ENCODE data around the gene GSAP.
"Not testable (repeated sequence)": the region's sequence is repeated elsewhere in the genome, so short reads cannot be mapped to it uniquely, and the experiment has no call there.

Gene GSAP

DNA sequence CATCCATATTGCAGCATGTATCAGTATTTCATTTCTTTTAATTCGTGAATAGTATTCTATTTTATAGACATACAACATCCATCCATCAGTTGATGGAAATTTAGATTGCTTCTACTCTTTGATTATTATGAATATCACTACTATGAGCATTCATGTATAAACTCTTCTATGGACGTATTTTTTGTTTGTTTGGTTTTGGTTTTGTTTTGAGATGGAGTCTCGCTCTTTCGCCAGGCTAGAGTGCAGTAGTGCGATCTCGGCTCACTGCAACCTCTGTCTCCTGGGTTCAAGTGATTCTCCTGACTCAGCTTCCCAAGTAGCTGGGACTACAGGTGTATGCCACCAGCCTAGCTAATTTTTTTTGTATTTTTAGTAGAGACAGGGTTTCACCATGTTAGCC is 35.8 kb upstream of the GSAP start:
- H3K4me1 ChIP-seq (ENCODE audit: insufficient read depth, low read length); H3K9me3 ChIP-seq (ENCODE audit: control insufficient read depth, insufficient read depth, low read length); H3K9ac ChIP-seq (ENCODE audit: low read depth, low read length); H3K36me3 ChIP-seq (ENCODE audit: insufficient read depth, low read length): not testable (repeated sequence)

DNA sequence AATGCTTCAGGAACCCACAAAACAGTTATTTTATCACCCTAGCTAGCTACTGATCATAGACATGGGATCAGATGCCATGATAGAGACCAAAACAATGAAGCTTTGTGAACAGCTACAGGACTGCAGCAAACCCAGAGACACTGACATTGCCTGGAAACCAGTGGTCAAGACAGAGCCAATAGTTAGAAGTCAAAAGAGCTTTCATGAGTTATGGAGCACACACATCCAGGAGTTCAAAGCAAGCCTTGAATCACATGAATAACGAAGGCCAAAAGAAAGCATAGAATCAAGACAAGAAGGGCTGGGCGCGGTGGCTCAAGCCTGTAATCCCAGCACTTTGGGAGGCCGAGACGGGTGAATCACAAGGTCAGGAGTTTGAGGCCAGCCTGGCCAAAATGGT is 34.5 kb upstream of the GSAP start:
- no peaks in the 10 kb centered on the region for H3K36me3 ChIP-seq (ENCODE audit: insufficient read depth, low read length)
- H3K4me1 ChIP-seq (ENCODE audit: insufficient read depth, low read length): peaks cover 13% of the 10 kb centered on the region; the same call in 1 of the 2 replicates
- no peak overlapping the region for H3K9ac ChIP-seq (ENCODE audit: low read depth, low read length)
- H3K9me3 ChIP-seq (ENCODE audit: control insufficient read depth, insufficient read depth, low read length): no peaks in the 10 kb centered on the region; the same call in 1 of the 2 replicates

DNA sequence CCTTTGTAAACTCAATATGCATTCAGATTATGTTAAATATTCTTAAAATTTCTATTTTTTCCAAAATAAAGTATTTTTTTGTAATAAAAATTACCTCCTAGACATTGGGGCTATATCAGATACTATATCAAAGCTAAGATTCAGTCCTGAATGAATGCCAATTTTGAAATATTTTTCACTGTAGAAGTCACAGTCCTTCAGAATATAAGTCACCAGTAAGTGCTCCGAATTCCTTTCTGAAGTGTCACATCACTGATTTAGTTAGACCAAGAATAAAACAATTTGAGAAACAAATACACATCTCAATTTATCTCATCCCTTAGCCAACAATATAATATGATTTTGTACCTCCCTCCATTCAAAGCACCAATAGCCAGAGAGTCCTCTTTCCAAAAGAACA is 33.9 kb upstream of the GSAP start:
- no peak overlapping the region for H3K9ac ChIP-seq (ENCODE audit: low read depth, low read length)
- no peaks in the 10 kb centered on the region; the same call in 1 of the 2 replicates for H3K9me3 ChIP-seq (ENCODE audit: control insufficient read depth, insufficient read depth, low read length)
- peaks cover 13% of the 10 kb centered on the region; the same call in 1 of the 2 replicates for H3K4me1 ChIP-seq (ENCODE audit: insufficient read depth, low read length)
- no peaks in the 10 kb centered on the region for H3K36me3 ChIP-seq (ENCODE audit: insufficient read depth, low read length)

DNA sequence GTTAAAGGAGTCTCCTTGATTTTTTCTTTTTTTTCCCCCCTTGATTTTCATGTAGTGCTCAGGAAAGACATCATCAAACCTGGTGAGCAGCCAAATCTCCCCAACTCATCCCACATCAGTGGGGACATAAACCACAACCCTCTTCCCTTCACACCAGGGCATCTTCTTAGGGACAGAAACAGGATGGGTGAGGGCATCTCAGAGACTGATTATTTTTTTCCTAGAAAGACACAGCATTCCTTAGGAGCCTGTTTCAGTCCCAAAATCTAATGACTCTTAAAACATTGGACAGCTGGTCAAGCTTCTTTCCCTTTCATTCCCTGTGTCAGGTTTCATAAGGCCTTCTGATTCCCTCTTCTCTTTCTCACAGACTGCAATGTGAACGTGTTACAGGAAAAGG is 31.5 kb upstream of the GSAP start:
- H3K9me3 ChIP-seq (ENCODE audit: control insufficient read depth, insufficient read depth, low read length): no peaks in the 10 kb centered on the region
- no peak overlapping the region for H3K9ac ChIP-seq (ENCODE audit: low read depth, low read length)
- peaks cover 10% of the 10 kb centered on the region for H3K4me1 ChIP-seq (ENCODE audit: insufficient read depth, low read length)
- H3K36me3 ChIP-seq (ENCODE audit: insufficient read depth, low read length): no peaks in the 10 kb centered on the region

- Histone ChIP-seq H3K9ac (ENCODE audit: low read depth, low read length) (no peak overlapping the region), H3K36me3 (ENCODE audit: insufficient read depth, low read length) (no peaks in the 10 kb centered on the region), H3K4me1 (ENCODE audit: insufficient read depth, low read length) (peaks cover 10% of the 10 kb centered on the region), H3K9me3 (ENCODE audit: control insufficient read depth, insufficient read depth, low read length) (no peaks in the 10 kb centered on the region)
Measured at GRCh38 chr7:77444123-77444522, 28.0 kb upstream of the GSAP start.

GRCh38 chr7:77443042-77443441 is 26.9 kb upstream of the GSAP start:
- H3K9me3 ChIP-seq (ENCODE audit: control insufficient read depth, insufficient read depth, low read length): no peaks in the 10 kb centered on the region
- no peak overlapping the region for H3K9ac ChIP-seq (ENCODE audit: low read depth, low read length)
- peaks cover 10% of the 10 kb centered on the region for H3K4me1 ChIP-seq (ENCODE audit: insufficient read depth, low read length)
- H3K36me3 ChIP-seq (ENCODE audit: insufficient read depth, low read length): no peaks in the 10 kb centered on the region

GRCh38 chr7:77442636-77443035 is 26.5 kb upstream of the GSAP start:
- H3K9me3 ChIP-seq (ENCODE audit: control insufficient read depth, insufficient read depth, low read length): no peaks in the 10 kb centered on the region
- H3K4me1 ChIP-seq (ENCODE audit: insufficient read depth, low read length): peaks cover 10% of the 10 kb centered on the region
- no peaks in the 10 kb centered on the region for H3K36me3 ChIP-seq (ENCODE audit: insufficient read depth, low read length)
- H3K9ac ChIP-seq (ENCODE audit: low read depth, low read length): no peak overlapping the region

DNA sequence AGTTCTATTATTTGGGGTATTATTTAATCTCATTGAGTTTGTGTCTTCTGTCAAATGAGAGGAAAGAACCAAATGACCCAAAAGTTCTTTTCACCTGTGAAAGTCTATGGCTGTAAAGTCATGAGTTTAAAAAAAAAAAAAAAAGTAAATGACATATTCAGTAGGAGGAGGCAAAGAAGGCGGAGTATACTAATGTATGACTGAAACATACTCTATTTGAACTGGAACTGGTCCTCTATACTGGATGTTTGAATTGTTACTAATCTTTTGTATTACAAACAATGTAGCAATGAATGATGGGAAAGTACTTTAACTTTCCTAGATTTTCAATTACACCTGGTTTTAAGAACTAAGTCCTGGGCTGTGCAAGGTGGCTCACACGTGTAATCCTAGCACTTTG is 24.9 kb upstream of the GSAP start:
- Histone ChIP-seq H3K4me1 (ENCODE audit: insufficient read depth, low read length) (peaks cover 3% of the 10 kb centered on the region; the same call in 1 of the 2 replicates), H3K9ac (ENCODE audit: low read depth, low read length) (no peak overlapping the region), H3K36me3 (ENCODE audit: insufficient read depth, low read length) (no peaks in the 10 kb centered on the region), H3K9me3 (ENCODE audit: control insufficient read depth, insufficient read depth, low read length) (no peaks in the 10 kb centered on the region)

DNA sequence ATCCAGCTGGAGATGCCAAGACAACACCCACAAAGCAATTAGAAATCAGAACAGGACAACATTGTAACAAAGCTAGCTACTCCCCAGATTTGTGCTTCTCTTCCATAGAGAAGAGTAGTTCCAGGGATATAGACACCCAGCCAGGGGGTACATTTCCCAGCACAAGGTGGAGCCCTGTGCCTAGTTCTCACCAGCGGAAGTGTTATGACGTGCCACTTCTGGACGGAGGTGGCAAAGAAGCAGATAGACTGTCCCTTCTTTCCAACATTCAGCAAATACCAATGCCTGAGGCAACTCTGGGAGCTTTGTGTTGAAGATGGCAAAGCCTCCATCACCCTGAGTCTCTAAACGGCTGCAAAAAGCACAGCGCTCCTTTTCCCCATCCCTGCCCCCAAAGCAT is 23.4 kb upstream of the GSAP start:
- peaks cover 3% of the 10 kb centered on the region; the same call in 1 of the 2 replicates for H3K4me1 ChIP-seq (ENCODE audit: insufficient read depth, low read length)
- H3K9me3 ChIP-seq (ENCODE audit: control insufficient read depth, insufficient read depth, low read length): no peaks in the 10 kb centered on the region
- no peaks in the 10 kb centered on the region for H3K36me3 ChIP-seq (ENCODE audit: insufficient read depth, low read length)
- no peak overlapping the region for H3K9ac ChIP-seq (ENCODE audit: low read depth, low read length)

- Histone ChIP-seq H3K9ac (ENCODE audit: low read depth, low read length) (no peak overlapping the region), H3K9me3 (ENCODE audit: control insufficient read depth, insufficient read depth, low read length) (no peaks in the 10 kb centered on the region), H3K36me3 (ENCODE audit: insufficient read depth, low read length) (no peaks in the 10 kb centered on the region), H3K4me1 (ENCODE audit: insufficient read depth, low read length) (no peaks in the 10 kb centered on the region; the same call in 1 of the 2 replicates)
Measured at GRCh38 chr7:77438131-77438530, 22.0 kb upstream of the GSAP start.

- Histone ChIP-seq H3K4me1 (ENCODE audit: insufficient read depth, low read length) (no peaks in the 10 kb centered on the region; the same call in 1 of the 2 replicates), H3K9me3 (ENCODE audit: control insufficient read depth, insufficient read depth, low read length) (no peaks in the 10 kb centered on the region), H3K36me3 (ENCODE audit: insufficient read depth, low read length) (no peaks in the 10 kb centered on the region), H3K9ac (ENCODE audit: low read depth, low read length) (no peak overlapping the region)
Measured at GRCh38 chr7:77434570-77435275, 18.6 kb upstream of the GSAP start.

GRCh38 chr7:77433901-77434300 is 17.8 kb upstream of the GSAP start:
- peaks cover 1% of the 10 kb centered on the region for H3K4me1 ChIP-seq (ENCODE audit: insufficient read depth, low read length)
- H3K36me3 ChIP-seq (ENCODE audit: insufficient read depth, low read length): no peaks in the 10 kb centered on the region
- H3K9me3 ChIP-seq (ENCODE audit: control insufficient read depth, insufficient read depth, low read length): no peaks in the 10 kb centered on the region
- H3K9ac ChIP-seq (ENCODE audit: low read depth, low read length): no peak overlapping the region

DNA sequence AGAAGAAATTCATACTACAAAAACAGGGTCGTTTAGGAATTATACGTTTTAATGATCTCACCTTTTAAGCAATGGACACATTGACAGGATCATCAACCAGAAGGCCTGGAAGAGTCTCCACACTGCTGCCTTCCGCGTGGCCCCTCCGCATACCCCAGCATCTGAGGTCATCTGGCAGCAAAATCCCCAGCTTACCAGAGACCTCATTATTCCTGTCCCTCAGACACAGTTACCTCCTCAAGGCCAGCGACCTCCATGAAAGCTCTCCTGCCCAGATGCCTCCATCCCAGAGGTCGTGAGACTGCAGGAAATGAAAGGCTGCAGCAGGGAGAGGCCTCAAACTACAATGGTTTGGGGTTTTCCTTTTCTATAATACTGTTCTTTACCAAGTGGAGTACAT is 14.8 kb upstream of the GSAP start:
- H3K36me3 ChIP-seq (ENCODE audit: insufficient read depth, low read length): no peaks in the 10 kb centered on the region
- H3K9me3 ChIP-seq (ENCODE audit: control insufficient read depth, insufficient read depth, low read length): no peaks in the 10 kb centered on the region
- peaks cover 25% of the 10 kb centered on the region for H3K4me1 ChIP-seq (ENCODE audit: insufficient read depth, low read length)
- H3K9ac ChIP-seq (ENCODE audit: low read depth, low read length): no peak overlapping the region

DNA sequence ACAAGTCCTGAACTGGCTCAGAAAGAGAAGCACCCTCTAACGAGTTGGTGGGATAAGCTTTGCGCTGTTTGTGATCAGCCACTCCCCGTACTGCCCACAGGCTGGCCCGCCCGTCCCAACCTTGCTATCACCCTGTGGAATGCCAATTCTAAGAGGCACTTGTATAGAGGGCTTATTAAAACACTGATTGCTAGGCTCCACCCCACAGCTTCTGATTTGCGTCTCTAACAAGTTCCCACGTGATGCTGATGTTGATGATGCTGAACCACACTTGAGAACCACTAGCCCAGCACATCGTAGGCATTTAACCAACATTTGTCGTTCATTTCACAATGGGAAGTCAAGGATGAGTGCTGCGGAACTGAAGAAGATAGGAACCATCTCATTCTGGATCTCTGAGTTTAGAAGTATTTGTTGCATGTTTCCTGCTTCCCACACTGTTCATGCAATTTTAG is 12.7 kb upstream of the GSAP start:
- Histone ChIP-seq H3K9me3 (ENCODE audit: control insufficient read depth, insufficient read depth, low read length) (no peaks in the 10 kb centered on the region), H3K36me3 (ENCODE audit: insufficient read depth, low read length) (no peaks in the 10 kb centered on the region), H3K9ac (ENCODE audit: low read depth, low read length) (no peak overlapping the region), H3K4me1 (ENCODE audit: insufficient read depth, low read length) (peaks cover 30% of the 10 kb centered on the region)

GRCh38 chr7:77427996-77428603 is 12.0 kb upstream of the GSAP start:
- H3K36me3 ChIP-seq (ENCODE audit: insufficient read depth, low read length): no peaks in the 10 kb centered on the region
- peaks cover 30% of the 10 kb centered on the region for H3K4me1 ChIP-seq (ENCODE audit: insufficient read depth, low read length)
- H3K9ac ChIP-seq (ENCODE audit: low read depth, low read length): no peak overlapping the region
- no peaks in the 10 kb centered on the region for H3K9me3 ChIP-seq (ENCODE audit: control insufficient read depth, insufficient read depth, low read length)
